PC-9 (cell line): ENCODE data around the gene C9orf152.

ENCODE experiments used
- CTCF ChIP-seq: fragments of 200-600 bp; sonication (generic); conservative IDR thresholded peaks from 2 replicates; pipeline ENCODE4 v1.6.1; 2017; ENCODE audit warnings: mixed run types, antibody characterized with exemption, mild to moderate bottlenecking, moderate library complexity
- EZH2 ChIP-seq: fragments of 200-600 bp; sonication (generic); IDR thresholded peaks from 2 replicates; pipeline ENCODE4 v1.8.0; 2017; ENCODE audit warnings: antibody characterized with exemption, low read depth

GRCh38 chr9:110202232-110202631, 5.7 kb downstream of the C9orf152 start:
- TF ChIP-seq CTCF: no peak
- no peak for TF ChIP-seq EZH2
